ENCODE results near the gene SPAG8.

DNA sequence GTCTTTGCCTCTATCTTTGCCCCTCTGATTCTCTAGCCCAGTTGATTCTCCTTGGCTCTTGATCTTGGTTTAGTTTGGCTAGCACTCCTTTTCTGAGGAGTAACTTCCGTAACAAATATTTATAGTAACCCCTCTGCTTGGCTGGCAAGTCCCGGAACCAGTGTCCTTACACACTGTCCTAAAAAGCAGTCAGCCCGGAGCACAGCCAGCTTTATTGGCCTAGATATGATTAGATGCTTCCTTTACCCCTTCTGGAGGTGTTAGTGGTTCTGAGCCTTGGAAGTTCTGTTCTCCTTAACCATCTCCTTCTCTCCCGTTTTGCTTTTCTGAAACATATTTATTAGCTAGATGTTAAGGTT is 41.0 kb downstream of the SPAG8 start:
- TF ChIP-seq CTCF (IDR thresholded peaks at IDR 0.05; ENCODE audit: low read depth, low read length, poor library complexity, severe bottlenecking) (no peak), EZH2phosphoT487 (IDR thresholded peaks at IDR 0.05; ENCODE audit: borderline replicate concordance, low read length) (no peak)

All from DOHH2 (cell line).